OCI-LY7 (cell line): ENCODE data around the gene SLC2A5. TPM values are rescaled to one million over a fixed set of nuclear protein-coding genes. Genes with fewer than 3 reads are reported as not detected.

Experiments used
- BruUV-seq: library from RNA; stranded (reverse); fragments of 400-500 nt; replicated peaks from 2 replicates; lab custom pipeline; 2021; lab: Mats Ljungman, UMichigan
- CTCF ChIA-PET: fragments of 300-600 bp; sonication (Branson Sonifier 250); formaldehyde crosslinking; loops from one replicate; lab custom pipeline; 2022; ENCODE audit warnings: antibody characterized with exemption; ENCODE audit not compliant: unreplicated experiment; lab: Charles Lee
- POLR2A ChIA-PET: fragments of 300-600 bp; sonication (Branson Sonifier 250); formaldehyde crosslinking; loops from one replicate; lab custom pipeline; 2022; ENCODE audit warnings: antibody characterized with exemption; lab: Charles Lee
- DNase-seq: peaks from one replicate; pipeline ENCODE4 v3.0.0-alpha.2; 2015; ENCODE audit warnings: low spot score
- H2AFZ ChIP-seq: fragments of 200-600 bp; sonication (generic), shearing (Covaris generic); 2 replicates; pipeline ENCODE4 v1.6.1; 2014; ENCODE audit warnings: mild to moderate bottlenecking, antibody characterized with exemption, low read length, moderate library complexity
- H3K27ac ChIP-seq: fragments of 200-600 bp; sonication (generic); 2 replicates; pipeline ENCODE4 v1.5.1; 2014; ENCODE audit warnings: mixed run types, low read depth, mild to moderate bottlenecking, moderate library complexity, low read length, inconsistent platforms; ENCODE audit not compliant: poor library complexity, severe bottlenecking
- H3K36me3 ChIP-seq: fragments of 200-600 bp; sonication (generic); 2 replicates; pipeline ENCODE4 v1.6.1; 2014; ENCODE audit warnings: mild to moderate bottlenecking, antibody characterized with exemption, low read length, moderate library complexity, mixed read lengths; ENCODE audit not compliant: insufficient read depth
- H3K4me1 ChIP-seq: fragments of 200-600 bp; sonication (generic); 2 replicates; pipeline ENCODE4 v1.5.1; 2014; ENCODE audit warnings: mild to moderate bottlenecking, low read length; ENCODE audit not compliant: insufficient read depth, poor library complexity, severe bottlenecking
- H3K4me2 ChIP-seq: fragments of 200-600 bp; sonication (generic); 2 replicates; pipeline ENCODE4 v1.6.1; 2014; ENCODE audit warnings: mild to moderate bottlenecking, low read length
- H3K4me3 ChIP-seq: fragments of 200-600 bp; sonication (generic); 2 replicates; pipeline ENCODE4 v1.5.1; 2014; ENCODE audit warnings: mild to moderate bottlenecking, low read depth, low read length; ENCODE audit not compliant: poor library complexity, severe bottlenecking
- H3K79me2 ChIP-seq: fragments of 200-600 bp; sonication (generic); 2 replicates; pipeline ENCODE4 v1.6.1; 2016; ENCODE audit warnings: low read depth, mild to moderate bottlenecking, low read length, moderate library complexity, mixed read lengths; ENCODE audit not compliant: insufficient read depth
- H3K9me2 ChIP-seq: fragments of 200-600 bp; sonication (generic); 2 replicates; pipeline ENCODE4 v1.6.1; 2016; ENCODE audit warnings: mild to moderate bottlenecking, low read length, mixed read lengths; ENCODE audit not compliant: insufficient read depth
- H3K9me3 ChIP-seq: fragments of 200-600 bp; sonication (generic); 2 replicates; pipeline ENCODE4 v1.6.1; 2014; ENCODE audit warnings: mild to moderate bottlenecking, mixed run types, low read length, mixed read lengths
- H4K20me1 ChIP-seq: fragments of 200-600 bp; sonication (generic); 2 replicates; pipeline ENCODE4 v1.6.1; 2014; ENCODE audit warnings: mild to moderate bottlenecking, antibody characterized with exemption, low read length, moderate library complexity, mixed read lengths; ENCODE audit not compliant: insufficient read depth
- EZH2phosphoT487 ChIP-seq: fragments of 200-600 bp; sonication (generic); IDR thresholded peaks from 2 replicates; pipeline ENCODE4 v1.6.1; 2018; ENCODE audit warnings: low read depth, borderline replicate concordance, mild to moderate bottlenecking, mixed run types, antibody characterized with exemption, low read length, moderate library complexity, mixed read lengths
- intact Hi-C: fragments of 100-400 bp; cut with micrococcal nuclease; formaldehyde crosslinking; loops from one replicate; pipeline ENCODE4 v1.10.0; 2022; ENCODE audit not compliant: unreplicated experiment
- total RNA-seq, 2 experiments: library from RNA; depleted of rRNA in 1 of 2; stranded (reverse); fragments of >200 nt in 1 of 2; shearing (Covaris generic) in 1 of 2; gene quantifications; 2 replicates each; pipeline ENCODE4 v1.2.3, GENCODE V29; 2014 to 2022
- TF ChIP-seq, protein P1 (sequence below): fragments of 200-600 bp; sonication (generic); conservative IDR thresholded peaks from 2 replicates; pipeline ENCODE4 v1.5.1; 2014; ENCODE audit warnings: mild to moderate bottlenecking, antibody characterized with exemption, low read length, moderate library complexity, mixed read lengths

SLC2A5 gene
- total RNA-seq, 2 experiments from 2014 or later, result 112 to 183 TPM

GRCh38 chr1:9108056-9108665 is 38.7 kb upstream of the SLC2A5 start:
- H3K4me1 ChIP-seq, result no peaks in the 10 kb centered on the region
- no peaks in the 10 kb centered on the region for H4K20me1 ChIP-seq
- TF ChIP-seq, protein P1, sequence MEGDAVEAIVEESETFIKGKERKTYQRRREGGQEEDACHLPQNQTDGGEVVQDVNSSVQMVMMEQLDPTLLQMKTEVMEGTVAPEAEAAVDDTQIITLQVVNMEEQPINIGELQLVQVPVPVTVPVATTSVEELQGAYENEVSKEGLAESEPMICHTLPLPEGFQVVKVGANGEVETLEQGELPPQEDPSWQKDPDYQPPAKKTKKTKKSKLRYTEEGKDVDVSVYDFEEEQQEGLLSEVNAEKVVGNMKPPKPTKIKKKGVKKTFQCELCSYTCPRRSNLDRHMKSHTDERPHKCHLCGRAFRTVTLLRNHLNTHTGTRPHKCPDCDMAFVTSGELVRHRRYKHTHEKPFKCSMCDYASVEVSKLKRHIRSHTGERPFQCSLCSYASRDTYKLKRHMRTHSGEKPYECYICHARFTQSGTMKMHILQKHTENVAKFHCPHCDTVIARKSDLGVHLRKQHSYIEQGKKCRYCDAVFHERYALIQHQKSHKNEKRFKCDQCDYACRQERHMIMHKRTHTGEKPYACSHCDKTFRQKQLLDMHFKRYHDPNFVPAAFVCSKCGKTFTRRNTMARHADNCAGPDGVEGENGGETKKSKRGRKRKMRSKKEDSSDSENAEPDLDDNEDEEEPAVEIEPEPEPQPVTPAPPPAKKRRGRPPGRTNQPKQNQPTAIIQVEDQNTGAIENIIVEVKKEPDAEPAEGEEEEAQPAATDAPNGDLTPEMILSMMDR, result no peak
- TF ChIP-seq EZH2phosphoT487, result no peak
- ChIA-PET POLR2A (interaction anchor here (0.7 kb wide), 1 partner anchor 450 kb away, joined by 4 read pairs; no protein-coding TSS in a partner anchor), CTCF (no interaction called here)
- no peak overlapping the region for H3K4me2 ChIP-seq
- no peaks in the 10 kb centered on the region for H3K36me3 ChIP-seq
- H3K9me2 ChIP-seq, result no peaks in the 10 kb centered on the region
- no peaks in the 10 kb centered on the region for H3K9me3 ChIP-seq
- H3K27ac ChIP-seq, result no peak overlapping the region
- BruUV-seq, result no TSS peak
- H2AFZ ChIP-seq, result no peak overlapping the region
- intact Hi-C loops, result no loop called here
- no peak overlapping the region for H3K4me3 ChIP-seq
- H3K79me2 ChIP-seq, result no peaks in the 10 kb centered on the region
- DNase-seq, result no peak

- intact Hi-C loops, result no loop called here
- ChIA-PET CTCF (no interaction called here), POLR2A (no interaction called here)
- H2AFZ ChIP-seq, result no peak overlapping the region
- no peaks in the 10 kb centered on the region for H4K20me1 ChIP-seq
- no peak overlapping the region for H3K4me2 ChIP-seq
- H3K9me3 ChIP-seq, result no peaks in the 10 kb centered on the region
- peaks cover 8% of the 10 kb centered on the region for H3K4me1 ChIP-seq
- no peak for DNase-seq
- no peaks in the 10 kb centered on the region for H3K36me3 ChIP-seq
- H3K9me2 ChIP-seq, result no peaks in the 10 kb centered on the region
- H3K79me2 ChIP-seq, result no peaks in the 10 kb centered on the region
- H3K4me3 ChIP-seq, result no peak overlapping the region
- H3K27ac ChIP-seq, result no peak overlapping the region
- BruUV-seq, result no TSS peak
- no peak for TF ChIP-seq EZH2phosphoT487
- TF ChIP-seq, protein P1, result no peak
Measured at GRCh38 chr1:9107136-9107535, 37.7 kb upstream of the SLC2A5 start.

GRCh38 chr1:9106286-9106685 is 36.9 kb upstream of the SLC2A5 start:
- no peaks in the 10 kb centered on the region for H3K79me2 ChIP-seq
- no peak for DNase-seq
- no peak for TF ChIP-seq EZH2phosphoT487
- TF ChIP-seq, protein P1, result no peak
- no peak overlapping the region for H3K4me3 ChIP-seq
- intact Hi-C loops, result no loop called here
- H3K36me3 ChIP-seq, result no peaks in the 10 kb centered on the region
- peaks cover 17% of the 10 kb centered on the region for H3K4me1 ChIP-seq
- H4K20me1 ChIP-seq, result no peaks in the 10 kb centered on the region
- ChIA-PET POLR2A (no interaction called here), CTCF (no interaction called here)
- H3K27ac ChIP-seq, result no peak overlapping the region
- no TSS peak for BruUV-seq
- no peak overlapping the region for H3K4me2 ChIP-seq
- H2AFZ ChIP-seq, result no peak overlapping the region
- no peaks in the 10 kb centered on the region for H3K9me3 ChIP-seq
- H3K9me2 ChIP-seq, result no peaks in the 10 kb centered on the region
